ENCODE measurements around the gene PNPLA8. TPM values are rescaled to one million over a fixed set of nuclear protein-coding genes. Genes with fewer than 3 reads are reported as not detected.

The PNPLA8 gene
- total RNA-seq, 1 donor from 2014 or later, result 21.5 TPM

GRCh38 chr7:108448584-108449505 is 77.1 kb downstream of the PNPLA8 start:
- no peaks in the 10 kb centered on the region for H3K36me3 Mint-ChIP-seq (ENCODE audit: low read depth)
- no peaks in the 10 kb centered on the region for H3K4me1 Mint-ChIP-seq (ENCODE audit: low read depth)
- no peak overlapping the region for H3K4me3 Mint-ChIP-seq (ENCODE audit: low read depth)
- no peaks in the 10 kb centered on the region for H3K9me3 Mint-ChIP-seq
- peaks cover 34% of the 10 kb centered on the region for H3K27me3 Mint-ChIP-seq (ENCODE audit: low read depth)
- intact Hi-C loops (cut with micrococcal nuclease), result no loop called here
- H3K27ac Mint-ChIP-seq, result no peak overlapping the region
- no peak for DNase-seq (ENCODE audit: low spot score)

GRCh38 chr7:108442039-108442568 is 83.8 kb downstream of the PNPLA8 start:
- Mint-ChIP-seq H3K4me3 (ENCODE audit: low read depth) (no peak overlapping the region), H3K36me3 (ENCODE audit: low read depth) (no peaks in the 10 kb centered on the region), H3K27ac (no peak overlapping the region), H3K4me1 (ENCODE audit: low read depth) (peaks cover 4% of the 10 kb centered on the region), H3K9me3 (no peaks in the 10 kb centered on the region), H3K27me3 (ENCODE audit: low read depth) (no peaks in the 10 kb centered on the region)
- DNase-seq (ENCODE audit: low spot score), result no peak
- intact Hi-C loops (cut with micrococcal nuclease), result no loop called here

- no peak overlapping the region for H3K27ac Mint-ChIP-seq
- peaks cover 4% of the 10 kb centered on the region for H3K4me1 Mint-ChIP-seq (ENCODE audit: low read depth)
- H3K36me3 Mint-ChIP-seq (ENCODE audit: low read depth), result no peaks in the 10 kb centered on the region
- H3K27me3 Mint-ChIP-seq (ENCODE audit: low read depth), result peaks cover 3% of the 10 kb centered on the region
- no peaks in the 10 kb centered on the region for H3K9me3 Mint-ChIP-seq
- no peak overlapping the region for H3K4me3 Mint-ChIP-seq (ENCODE audit: low read depth)
- DNase-seq (ENCODE audit: low spot score), result no peak
- intact Hi-C loops (cut with micrococcal nuclease), result no loop called here
These were observed 84.5 kb downstream of the PNPLA8 start for GRCh38 chr7:108441392-108441955.

- H3K36me3 Mint-ChIP-seq (ENCODE audit: low read depth), result no peaks in the 10 kb centered on the region
- intact Hi-C loops (cut with micrococcal nuclease), result no loop called here
- H3K4me1 Mint-ChIP-seq (ENCODE audit: low read depth), result peaks cover 4% of the 10 kb centered on the region
- H3K4me3 Mint-ChIP-seq (ENCODE audit: low read depth), result no peak overlapping the region
- peaks cover 3% of the 10 kb centered on the region for H3K27me3 Mint-ChIP-seq (ENCODE audit: low read depth)
- H3K9me3 Mint-ChIP-seq, result no peaks in the 10 kb centered on the region
- DNase-seq (ENCODE audit: low spot score), result no peak
- H3K27ac Mint-ChIP-seq, result no peak overlapping the region
These were observed 85.3 kb downstream of the PNPLA8 start for GRCh38 chr7:108440613-108441012.

GRCh38 chr7:108436906-108437305 is 89.0 kb downstream of the PNPLA8 start:
- intact Hi-C loops (cut with micrococcal nuclease), result no loop called here

GRCh38 chr7:108434010-108434409 is 91.9 kb downstream of the PNPLA8 start:
- no peaks in the 10 kb centered on the region for H3K9me3 Mint-ChIP-seq
- peaks cover 11% of the 10 kb centered on the region for H3K4me1 Mint-ChIP-seq (ENCODE audit: low read depth)
- H3K27ac Mint-ChIP-seq, result no peak overlapping the region
- H3K27me3 Mint-ChIP-seq (ENCODE audit: low read depth), result peaks cover 9% of the 10 kb centered on the region
- no peaks in the 10 kb centered on the region for H3K36me3 Mint-ChIP-seq (ENCODE audit: low read depth)
- H3K4me3 Mint-ChIP-seq (ENCODE audit: low read depth), result no peak overlapping the region
- intact Hi-C loops (cut with micrococcal nuclease), result no loop called here
- DNase-seq (ENCODE audit: low spot score), result no peak

More at GRCh38 chr7:108436906-108437305, 89.0 kb downstream of the PNPLA8 start:
- Mint-ChIP-seq H3K36me3 (ENCODE audit: low read depth) (no peaks in the 10 kb centered on the region), H3K4me3 (ENCODE audit: low read depth) (no peak overlapping the region), H3K4me1 (ENCODE audit: low read depth) (peaks cover 6% of the 10 kb centered on the region), H3K9me3 (no peaks in the 10 kb centered on the region), H3K27me3 (ENCODE audit: low read depth) (peaks cover 6% of the 10 kb centered on the region), H3K27ac (no peak overlapping the region)
- DNase-seq (ENCODE audit: low spot score), result no peak

- H3K27me3 Mint-ChIP-seq (ENCODE audit: low read depth), result peaks cover 11% of the 10 kb centered on the region
- H3K4me1 Mint-ChIP-seq (ENCODE audit: low read depth), result peaks cover 11% of the 10 kb centered on the region
- no peak overlapping the region for H3K27ac Mint-ChIP-seq
- H3K4me3 Mint-ChIP-seq (ENCODE audit: low read depth), result no peak overlapping the region
- no peak for DNase-seq (ENCODE audit: low spot score)
- H3K9me3 Mint-ChIP-seq, result no peaks in the 10 kb centered on the region
- H3K36me3 Mint-ChIP-seq (ENCODE audit: low read depth), result no peaks in the 10 kb centered on the region
- intact Hi-C loops (cut with micrococcal nuclease), result no loop called here
These were observed 94.8 kb downstream of the PNPLA8 start for GRCh38 chr7:108431099-108431498.

GRCh38 chr7:108430664-108431063 is 95.3 kb downstream of the PNPLA8 start:
- DNase-seq (ENCODE audit: low spot score), result no peak
- no peaks in the 10 kb centered on the region for H3K9me3 Mint-ChIP-seq
- no peak overlapping the region for H3K27ac Mint-ChIP-seq
- intact Hi-C loops (cut with micrococcal nuclease), result no loop called here
- H3K36me3 Mint-ChIP-seq (ENCODE audit: low read depth), result no peaks in the 10 kb centered on the region
- H3K4me1 Mint-ChIP-seq (ENCODE audit: low read depth), result peaks cover 11% of the 10 kb centered on the region
- no peak overlapping the region for H3K4me3 Mint-ChIP-seq (ENCODE audit: low read depth)
- peaks cover 11% of the 10 kb centered on the region for H3K27me3 Mint-ChIP-seq (ENCODE audit: low read depth)

GRCh38 chr7:108427766-108428165 is 98.2 kb downstream of the PNPLA8 start:
- Mint-ChIP-seq H3K4me1 (ENCODE audit: low read depth) (peaks cover 9% of the 10 kb centered on the region), H3K9me3 (no peaks in the 10 kb centered on the region), H3K36me3 (ENCODE audit: low read depth) (no peaks in the 10 kb centered on the region), H3K27me3 (ENCODE audit: low read depth) (peaks cover 15% of the 10 kb centered on the region), H3K27ac (no peak overlapping the region), H3K4me3 (ENCODE audit: low read depth) (no peak overlapping the region)
- intact Hi-C loops (cut with micrococcal nuclease), result no loop called here
- no peak for DNase-seq (ENCODE audit: low spot score)

GRCh38 chr7:108425714-108426275 is 100.1 kb downstream of the PNPLA8 start:
- H3K27me3 Mint-ChIP-seq (ENCODE audit: low read depth), result peaks cover 21% of the 10 kb centered on the region

GRCh38 chr7:108424013-108424412 is 101.9 kb downstream of the PNPLA8 start:
- Mint-ChIP-seq H3K27ac (no peak overlapping the region), H3K9me3 (no peaks in the 10 kb centered on the region), H3K4me1 (ENCODE audit: low read depth) (peaks cover 10% of the 10 kb centered on the region), H3K36me3 (ENCODE audit: low read depth) (no peaks in the 10 kb centered on the region), H3K4me3 (ENCODE audit: low read depth) (no peak overlapping the region), H3K27me3 (ENCODE audit: low read depth) (peaks cover 26% of the 10 kb centered on the region)
- intact Hi-C loops (cut with micrococcal nuclease), result no loop called here
- no peak for DNase-seq (ENCODE audit: low spot score)

More at GRCh38 chr7:108425714-108426275, 100.1 kb downstream of the PNPLA8 start:
- H3K4me1 Mint-ChIP-seq (ENCODE audit: low read depth), result peaks cover 9% of the 10 kb centered on the region
- no peaks in the 10 kb centered on the region for H3K36me3 Mint-ChIP-seq (ENCODE audit: low read depth)
- intact Hi-C loops (cut with micrococcal nuclease), result no loop called here
- no peak for DNase-seq (ENCODE audit: low spot score)
- no peak overlapping the region for H3K4me3 Mint-ChIP-seq (ENCODE audit: low read depth)
- no peaks in the 10 kb centered on the region for H3K9me3 Mint-ChIP-seq
- H3K27ac Mint-ChIP-seq, result no peak overlapping the region

- Mint-ChIP-seq H3K27ac (no peak overlapping the region), H3K27me3 (ENCODE audit: low read depth) (peaks cover 27% of the 10 kb centered on the region), H3K9me3 (no peaks in the 10 kb centered on the region), H3K4me1 (ENCODE audit: low read depth) (peaks cover 10% of the 10 kb centered on the region), H3K36me3 (ENCODE audit: low read depth) (no peaks in the 10 kb centered on the region), H3K4me3 (ENCODE audit: low read depth) (no peak overlapping the region)
- intact Hi-C loops (cut with micrococcal nuclease), result no loop called here
- DNase-seq (ENCODE audit: low spot score), result no peak
These were observed 102.6 kb downstream of the PNPLA8 start for GRCh38 chr7:108423089-108423989.
